Left renal pelvis (tissue), 4 donors: Measurements from ENCODE around the gene RSPH1. TPM values are rescaled to one million over a fixed set of nuclear protein-coding genes. Genes with fewer than 3 reads are reported as not detected.

Source experiments
- DNase-seq, 4 donors: peaks; one replicate each; pipeline ENCODE4 v3.0.0-alpha.2; 2013; ENCODE audit warnings: low read depth in 4 of 4, low spot score in 3 of 4
- polyA plus RNA-seq, 4 donors: library from polyadenylated mRNA; unstranded; fragments of 120-200 nt; gene quantifications; one replicate each; pipeline ENCODE4 v1.2.1, GENCODE V29; 2013; ENCODE audit not compliant: insufficient read length in 4 of 4

The RSPH1 gene
- polyA plus RNA-seq, 4 donors: 0.63 to 16.5 (median 11.7) TPM

DNA sequence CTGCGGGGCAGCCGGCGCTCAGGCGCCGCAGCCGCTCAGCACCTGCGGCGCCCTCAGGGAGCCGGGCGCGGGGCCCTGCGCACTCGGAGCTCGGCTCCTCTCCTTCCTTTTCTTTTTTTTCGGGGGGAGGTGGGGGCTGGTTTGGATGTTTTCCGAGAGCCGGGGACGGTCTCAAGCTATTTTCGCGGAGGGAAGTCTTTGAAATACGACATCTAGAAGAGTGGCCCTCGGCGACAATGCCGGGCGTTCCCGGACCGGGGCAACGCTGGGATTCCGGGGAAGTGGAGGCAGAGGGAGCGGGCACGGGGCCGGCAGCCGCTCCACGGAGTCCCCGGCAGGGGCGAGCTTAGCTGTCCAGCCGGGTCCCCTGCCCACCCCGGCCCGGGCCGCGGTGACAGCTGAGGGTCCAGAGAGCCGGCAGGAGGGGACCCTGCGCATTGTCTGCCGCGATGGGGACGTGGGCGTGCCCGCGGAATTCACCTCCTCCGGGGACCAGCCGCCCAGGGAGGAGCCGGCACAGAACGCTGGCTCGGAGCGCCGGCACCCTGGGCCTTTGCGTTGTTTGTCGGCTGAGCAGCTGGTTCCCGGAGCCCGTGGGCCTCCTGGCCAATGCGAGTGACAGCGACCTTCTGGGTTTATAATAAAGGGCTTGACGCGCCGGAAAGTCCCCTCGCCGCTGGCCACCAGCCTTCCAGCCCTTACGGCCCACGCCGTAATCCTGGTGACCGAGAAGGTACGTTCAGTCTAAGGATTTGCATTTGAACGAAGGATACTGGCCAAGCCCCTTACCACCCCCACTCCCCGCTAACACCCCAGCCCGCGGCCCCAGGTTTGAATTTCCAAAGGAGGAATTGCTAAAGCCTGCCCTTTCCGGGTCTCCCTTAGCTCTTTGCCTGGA is 18.2 kb upstream of the RSPH1 start:
- DNase-seq: no peak

DNA sequence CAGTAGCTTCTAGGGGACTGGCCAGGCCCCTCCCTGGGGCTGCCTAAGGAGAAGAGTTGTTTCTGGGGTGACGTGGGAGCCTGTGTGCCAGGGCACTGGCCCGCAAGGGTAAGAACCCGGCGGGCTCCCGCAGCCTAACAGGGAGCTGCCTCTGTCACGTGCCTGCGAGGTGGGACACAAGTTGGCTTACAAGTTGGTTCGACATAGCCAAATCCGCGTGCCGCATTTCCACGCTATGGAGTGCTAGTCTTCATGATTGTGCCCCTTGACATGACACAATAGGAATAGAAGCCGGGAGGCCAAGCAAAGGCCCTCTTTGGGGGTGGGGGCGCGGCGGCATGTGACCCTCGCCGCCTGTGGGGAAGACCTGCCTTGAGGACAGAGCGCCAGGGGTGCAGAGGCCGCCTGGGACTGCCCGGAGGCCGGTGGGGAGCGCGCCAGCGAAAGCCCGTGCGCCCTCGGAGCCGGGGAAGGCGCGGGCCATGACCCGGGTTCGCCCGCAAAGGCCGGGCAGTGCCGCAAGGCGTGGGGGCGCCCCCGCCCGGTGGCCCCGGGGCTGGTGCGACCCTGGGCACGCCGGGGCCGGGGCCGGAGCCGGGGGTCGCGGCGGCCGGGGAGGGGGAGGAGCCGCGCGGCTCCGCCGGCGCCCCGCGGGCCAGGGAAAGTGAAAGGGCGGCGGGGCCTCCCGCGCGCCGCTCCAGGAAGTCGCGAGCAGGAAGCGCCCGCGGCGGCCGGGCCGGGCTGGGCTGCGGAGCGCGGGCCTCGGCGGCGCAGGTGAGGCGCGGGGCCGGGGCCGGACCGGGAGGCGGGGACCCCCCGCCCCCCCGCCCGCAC is 17.3 kb upstream of the RSPH1 start, which contains the start of gene SLC37A1:
TSS of gene SLC37A1 (plus strand) at position 702 of the 834 bp plus-strand sequence. CDS start 4,603 bp downstream, outside the sequence.
- DNase-seq: no peak

- no peak for DNase-seq
These were observed 16.5 kb upstream of the RSPH1 start for GRCh38 chr21:42512346-42513034.

- DNase-seq: no peak
These were observed 13.2 kb upstream of the RSPH1 start for GRCh38 chr21:42509244-42509643.

- DNase-seq: no peak
These were observed 12.3 kb upstream of the RSPH1 start for GRCh38 chr21:42508371-42508770.

- no peak for DNase-seq
These were observed 11.4 kb upstream of the RSPH1 start for GRCh38 chr21:42507418-42507817.

GRCh38 chr21:42505090-42505726 is 9.2 kb upstream of the RSPH1 start:
- DNase-seq: no peak

- DNase-seq: no peak
These were observed 7.7 kb upstream of the RSPH1 start for GRCh38 chr21:42503711-42504110.

- no peak for DNase-seq
These were observed 4.7 kb upstream of the RSPH1 start for GRCh38 chr21:42500736-42501135.

DNA sequence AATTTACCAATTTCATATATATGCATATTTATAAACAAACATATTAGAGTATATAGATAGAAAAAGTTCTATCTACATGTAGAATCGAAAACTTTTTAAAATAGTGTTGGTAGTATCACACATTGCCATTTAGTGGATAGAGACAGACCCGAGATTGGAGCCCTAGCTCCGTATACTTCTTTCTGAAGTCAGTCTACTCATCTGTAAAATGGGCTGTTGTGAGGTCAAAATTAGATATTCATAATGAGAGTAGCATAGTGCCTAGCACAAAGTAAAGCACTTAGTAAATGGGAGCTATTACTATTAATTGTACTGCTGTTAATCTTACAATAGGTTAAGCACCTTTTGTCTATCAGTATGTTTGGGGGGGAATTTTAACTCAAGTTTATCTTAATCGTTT is 4.2 kb upstream of the RSPH1 start:
- no peak for DNase-seq

GRCh38 chr21:42499444-42500112 is 3.6 kb upstream of the RSPH1 start:
- DNase-seq: no peak

GRCh38 chr21:42498012-42498411 is 2.0 kb upstream of the RSPH1 start:
- DNase-seq: no peak

DNA sequence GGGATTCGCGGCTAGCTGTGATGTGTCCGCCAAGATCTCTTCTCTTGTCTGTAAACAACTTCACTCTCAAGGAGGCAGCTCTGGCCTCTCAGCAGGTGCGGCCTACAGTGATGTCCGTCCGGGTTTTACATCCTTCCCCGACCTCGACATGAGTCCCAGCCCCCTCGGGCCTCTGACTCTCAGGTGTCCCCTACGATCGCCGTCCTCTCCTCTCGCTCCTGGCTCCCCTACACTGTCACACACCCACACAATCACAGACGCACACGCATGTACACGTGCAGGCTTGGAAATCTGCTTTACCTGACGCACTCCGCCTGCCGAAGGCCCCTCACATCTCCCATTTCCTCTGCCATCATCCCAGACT is 797 bp upstream of the RSPH1 start:
- DNase-seq: no peak

- no peak for DNase-seq
These were observed 282 bp downstream of the RSPH1 start for GRCh38 chr21:42495765-42496119.

GRCh38 chr21:42495027-42495426 is 997 bp downstream of the RSPH1 start:
- DNase-seq: no peak

GRCh38 chr21:42493109-42494060 is 2.6 kb downstream of the RSPH1 start:
- no peak for DNase-seq

- DNase-seq: no peak
These were observed 3.8 kb downstream of the RSPH1 start for GRCh38 chr21:42492201-42492600.

DNA sequence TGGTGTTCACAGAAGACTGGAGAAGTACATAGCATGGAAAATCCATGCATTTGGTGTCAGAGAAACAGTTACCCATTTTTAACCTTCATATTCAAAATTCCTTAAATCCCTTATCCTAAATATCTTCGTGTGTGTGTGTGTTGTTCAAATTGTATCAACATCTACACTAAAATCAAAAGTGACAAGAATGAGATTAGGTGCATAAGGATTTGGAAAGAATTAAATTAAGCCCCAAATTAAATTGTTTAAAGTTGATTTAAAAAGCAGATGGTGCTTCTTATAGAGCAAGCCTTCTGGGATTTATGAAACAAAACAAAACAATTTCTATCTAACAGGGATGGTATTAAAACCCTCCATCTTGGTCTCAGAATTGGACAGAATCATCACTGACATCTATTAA is 4.7 kb downstream of the RSPH1 start:
- no peak for DNase-seq

- no peak for DNase-seq
These were observed 5.3 kb downstream of the RSPH1 start for GRCh38 chr21:42490720-42491119.
